ENCODE measurements around the gene FAM133A.

Gene FAM133A
- 0 to 0.31 reads per million in 2 donors for total RNA-seq

GRCh38 chrX:93673869-93674271 is at the start of gene FAM133A:
Gene FAM133A, plus strand, starts transcription at chrX:93674206. Its CDS starts 35,214 bp downstream, at chrX:93709420.
- DNase-seq: peak in 1 of 5 experiments; percentile 13

DNA sequence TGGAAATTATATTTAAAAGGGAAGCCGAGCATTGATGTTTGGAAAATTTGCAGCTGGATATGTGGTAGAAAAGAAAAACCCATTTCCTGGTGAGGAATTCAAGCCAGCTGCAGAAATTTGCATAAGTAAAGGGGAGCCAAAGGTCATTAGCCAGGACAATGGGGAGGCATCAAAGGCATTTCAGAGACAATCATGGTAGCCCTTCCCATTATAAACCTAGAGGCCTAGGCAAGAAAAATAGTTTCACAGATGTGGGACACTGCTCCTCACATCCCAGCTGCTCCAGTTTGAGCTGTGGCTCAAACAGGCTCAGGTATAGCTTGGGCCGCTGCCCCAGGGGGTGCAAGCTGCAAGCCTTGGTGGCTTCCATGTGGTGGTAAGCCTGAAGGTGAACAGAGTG is 36.4 kb upstream of the FAM133A start:
- no peak for DNase-seq

DNA sequence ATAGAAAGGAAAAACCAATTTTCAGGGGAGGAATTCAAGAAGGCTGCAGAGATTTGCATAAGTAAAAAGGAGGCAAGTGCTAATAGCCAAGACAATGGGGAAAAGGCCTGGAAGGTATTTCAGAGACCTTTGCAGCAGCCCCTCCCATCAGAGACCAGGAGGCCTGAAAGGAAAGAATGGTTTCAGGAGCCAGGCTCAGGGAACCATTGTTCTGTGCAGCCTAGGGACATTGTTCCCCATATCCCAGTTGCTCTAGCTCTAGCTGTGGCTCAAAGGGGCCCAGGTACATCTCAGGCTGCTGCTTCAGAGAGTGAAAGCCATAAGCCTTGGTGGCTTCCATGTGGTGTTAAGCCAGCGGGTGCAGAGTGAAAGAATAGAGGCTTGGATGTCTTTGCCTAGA is 24.6 kb upstream of the FAM133A start:
- no peak for DNase-seq

DNA sequence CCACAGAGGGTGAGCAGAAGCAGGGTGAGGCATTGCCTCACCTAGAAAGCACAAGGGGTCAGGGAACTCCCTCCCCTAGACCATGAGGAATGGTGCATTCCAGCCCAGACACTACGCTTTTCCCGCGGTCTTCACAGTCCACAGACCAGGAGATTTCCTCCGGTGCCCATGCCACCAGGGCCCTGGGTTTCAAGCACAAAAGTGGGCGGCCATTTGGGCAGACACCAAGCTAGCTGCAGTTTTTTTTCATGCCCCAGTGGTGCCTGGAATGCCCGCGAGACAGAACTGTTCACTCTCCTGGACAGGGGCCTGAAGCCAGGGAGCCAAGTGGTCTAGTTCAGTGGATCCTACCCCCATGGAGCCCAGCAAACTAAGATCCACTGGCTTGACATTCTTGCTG is 13.4 kb upstream of the FAM133A start:
- DNase-seq: no peak

- peak; percentile 8 to 85 (median 45) for DNase-seq
Observed at GRCh38 chrX:93673056-93673868, 744 bp upstream of the FAM133A start, which contains the start of gene NAP1L3. Gene NAP1L3, minus strand, starts transcription at chrX:93673578. Its CDS starts 274 bp downstream, at chrX:93673304.

- DNase-seq: no peak
Observed at GRCh38 chrX:93695981-93696380, 22.0 kb downstream of the FAM133A start.

GRCh38 chrX:93703701-93704100 is 29.7 kb downstream of the FAM133A start:
- DNase-seq: no peak

DNA sequence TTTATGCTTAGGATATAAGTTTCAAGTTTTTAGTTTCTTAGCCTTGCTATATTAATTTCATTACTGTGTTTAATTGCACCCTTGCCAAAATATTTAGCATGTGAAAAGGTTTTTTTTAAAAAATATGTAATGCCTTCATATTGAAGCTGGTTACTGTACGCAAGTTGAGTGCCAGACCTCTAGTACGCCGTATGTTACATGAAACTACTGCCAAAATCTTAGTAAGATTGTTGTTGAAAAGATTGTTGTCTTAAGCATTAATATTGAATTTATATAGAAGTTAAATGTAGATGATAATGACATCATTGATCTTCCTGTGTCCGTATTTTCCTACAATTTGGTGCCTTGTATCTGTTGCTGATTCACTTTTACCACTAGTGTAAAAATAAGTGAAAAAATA is 37.1 kb downstream of the FAM133A start:
- DNase-seq: no peak

DNA sequence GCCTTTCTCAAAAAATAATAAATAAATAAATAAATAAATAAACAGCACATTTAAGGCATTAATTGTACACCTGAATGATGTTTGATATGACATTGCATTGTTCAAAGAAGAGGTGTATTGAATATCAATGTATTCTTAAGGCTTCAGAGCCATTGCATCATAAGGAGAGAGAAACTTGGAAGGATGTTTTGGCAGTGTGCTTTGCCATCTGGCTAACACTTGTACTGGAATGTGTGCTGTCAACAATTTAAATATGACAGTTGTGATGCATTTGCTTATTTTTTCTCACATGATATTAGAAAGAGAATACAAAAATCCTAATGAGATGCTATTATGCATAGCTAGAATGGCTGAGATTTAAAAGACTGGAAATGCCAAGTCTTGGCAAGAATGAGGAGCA is 67.8 kb downstream of the FAM133A start:
- DNase-seq: no peak

GRCh38 chrX:93760163-93760562 is 86.2 kb downstream of the FAM133A start:
- no peak for DNase-seq
